Upper lobe of left lung (tissue), 6 donors: ENCODE data around the gene RNU5D-1. TPM values are rescaled to one million over a fixed set of nuclear protein-coding genes. Genes with fewer than 3 reads are reported as not detected.

Source experiments
- ATAC-seq, 2 donors: fragments of 200-7000 bp; cut with Tn5 transposase; one replicate each; pipeline ENCODE4 v1.9.1; 2022; ENCODE audit warnings: mild to moderate bottlenecking in 2 of 2, moderate library complexity in 2 of 2; ENCODE audit not compliant: low FRiP score in 2 of 2
- DNase-seq, 2 donors: peaks; one replicate each; pipeline ENCODE4 v3.0.0-alpha.2; 2019 to 2020
- H3K27ac ChIP-seq, 4 donors: fragments of 200-600 bp; sonication (generic); one replicate each; pipeline ENCODE4 v1.5.1; 2016 to 2019
- H3K27me3 ChIP-seq, 4 donors: fragments of 200-600 bp; sonication (generic); one replicate each; pipeline ENCODE4 v1.5.1; 2017 to 2019
- H3K36me3 ChIP-seq, 4 donors: fragments of 200-600 bp; sonication (generic); one replicate each; pipeline ENCODE4 v1.5.1; 2016 to 2019
- H3K4me1 ChIP-seq, 4 donors: fragments of 200-600 bp; sonication (generic); one replicate each; pipeline ENCODE4 v1.5.1; 2018 to 2019
- H3K4me3 ChIP-seq, 4 donors: fragments of 200-600 bp; sonication (generic); one replicate each; pipeline ENCODE4 v1.5.1; 2017 to 2019; ENCODE audit warnings: mild to moderate bottlenecking in 2 of 4, moderate library complexity in 1 of 4
- H3K9me3 ChIP-seq, 4 donors: fragments of 200-600 bp; sonication (generic); one replicate each; pipeline ENCODE4 v1.5.1; 2018 to 2019
- CTCF ChIP-seq, 6 experiments: fragments of 450-650 bp in 4 of 6; fragments of 200-600 bp in 2 of 6; sonication (generic) in 2 of 6; IDR thresholded peaks; one replicate each; pipeline ENCODE4 v1.5.1; 2016 to 2019; ENCODE audit warnings: antibody characterized with exemption in 6 of 6
- EP300 ChIP-seq, 4 donors: sonication (generic); formaldehyde crosslinking; IDR thresholded peaks; one replicate each; pipeline ENCODE4 v1.5.1; 2017; ENCODE audit warnings: antibody characterized with exemption in 4 of 4, control low read depth in 2 of 4
- POLR2A ChIP-seq, 4 donors: fragments of 450-650 bp; IDR thresholded peaks; one replicate each; pipeline ENCODE4 v1.5.1; 2016 to 2017; ENCODE audit warnings: antibody characterized with exemption in 4 of 4, mild to moderate bottlenecking in 2 of 4
- POLR2AphosphoS5 ChIP-seq, 2 donors: sonication (generic); formaldehyde crosslinking; IDR thresholded peaks; one replicate each; pipeline ENCODE4 v1.5.1; 2017; ENCODE audit warnings: antibody characterized with exemption in 2 of 2
- WGBS, 2 donors: methylation state at CpG; one replicate each; pipeline ENCODE4 v1.1.5; 2017 to 2018; 5-methylcytosine and 5-hydroxymethylcytosine counted together
- total RNA-seq, 6 donors: library from RNA; depleted of rRNA in 4 of 6; stranded (reverse); fragments of >200 nt in 4 of 6; gene quantifications; one replicate each; pipeline versions ENCODE4 v1.1.0 to v1.2.1, GENCODE V29; 2016 to 2021
- donor health status: DM: no; HTN: no; CAD: no; lungs with moderate emphysema.
- donor health status: DM: no; HTN: yes; CAD: no; lungs with severe emphysema.

Gene RNU5D-1
- total RNA-seq, 6 donors from 2014 or later = not detected

DNA sequence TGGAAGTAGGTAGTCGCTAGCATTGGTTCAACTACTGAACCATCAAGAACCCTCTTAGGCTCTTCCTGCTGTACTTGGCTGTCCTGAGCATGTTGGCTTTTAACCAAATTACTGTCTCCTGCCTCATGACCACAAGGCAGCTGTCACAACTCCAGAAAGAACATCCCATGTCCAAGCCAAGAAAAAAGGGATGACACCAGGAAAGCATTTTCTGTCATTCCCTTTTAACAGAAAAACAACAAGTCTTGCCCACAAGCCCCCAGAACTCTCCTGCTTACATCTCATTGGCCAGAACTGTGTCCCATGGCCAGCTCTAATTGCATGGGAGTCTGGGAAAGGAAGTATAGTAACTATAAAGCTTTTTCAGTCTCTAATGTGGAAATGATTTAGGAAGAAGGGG, 2.4 kb upstream of the RNU5D-1 start:
- Histone ChIP-seq H3K27me3 (no peaks in the 10 kb centered on the region), H3K4me3 (no peak overlapping the region), H3K27ac (peak overlapping the region in 1 of 4 donors; percentile 32), H3K4me1 (peaks cover 13 to 25% (median 15%) of the 10 kb centered on the region in 4 donors), H3K9me3 (no peaks in the 10 kb centered on the region), H3K36me3 (no peaks in the 10 kb centered on the region)
- WGBS, 2 donors = 31 to 39% methylated on average over 1 of the region's 1 CpG
- DNase-seq (no peak), ATAC-seq (no peak)
- TF ChIP-seq POLR2AphosphoS5 (IDR thresholded peaks at IDR 0.05) = no peak
- TF ChIP-seq POLR2A (IDR thresholded peaks at IDR 0.05) = no peak
- no peak for TF ChIP-seq CTCF (IDR thresholded peaks at IDR 0.05)
- no peak for TF ChIP-seq EP300 (IDR thresholded peaks at IDR 0.05)

DNA sequence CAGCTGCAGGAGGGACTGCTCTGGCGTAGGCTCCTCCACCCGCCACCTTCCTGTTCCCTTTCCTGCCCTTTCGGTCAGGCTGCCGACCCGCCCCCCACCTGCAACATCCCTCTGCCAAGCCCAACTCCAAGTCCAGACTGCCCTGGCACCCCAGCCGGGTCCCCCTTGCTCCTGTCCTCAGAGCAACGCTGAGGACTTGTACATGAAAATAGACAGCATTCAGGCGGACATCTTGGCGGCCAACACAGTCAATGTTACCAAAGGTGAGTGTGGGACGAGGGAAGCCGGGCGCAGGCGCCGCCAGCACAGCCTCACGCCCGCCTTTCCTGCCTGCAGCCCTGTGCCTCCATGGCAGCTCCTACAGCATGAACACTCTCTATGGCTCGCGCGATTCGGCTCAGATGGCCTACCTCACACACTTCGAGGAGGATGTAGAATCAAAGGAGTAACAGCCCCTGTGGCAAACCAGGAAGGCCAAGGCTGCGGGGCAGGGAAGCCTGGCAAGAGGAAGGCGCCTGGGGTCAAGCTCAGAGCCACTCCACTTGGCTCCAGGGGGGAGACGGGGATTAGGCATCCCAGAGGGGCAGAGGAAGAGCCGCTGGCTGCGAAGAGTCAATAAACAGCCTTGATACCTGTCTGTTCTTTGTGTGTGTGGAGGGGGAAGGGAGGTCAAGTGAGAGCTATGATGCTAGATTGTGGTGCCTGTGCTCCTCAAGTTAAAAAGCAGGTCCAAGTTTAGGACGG, 5.8 kb downstream of the RNU5D-1 start:
- no peaks in the 10 kb centered on the region for H3K27me3 ChIP-seq
- H3K9me3 ChIP-seq = no peaks in the 10 kb centered on the region
- ATAC-seq (no peak), DNase-seq (peak in 1 of 2 donors; percentile 64)
- H3K27ac ChIP-seq = no peak overlapping the region
- no peaks in the 10 kb centered on the region for H3K36me3 ChIP-seq
- no peak overlapping the region for H3K4me3 ChIP-seq
- H3K4me1 ChIP-seq = peaks cover 7 to 39% (median 13%) of the 10 kb centered on the region in 4 donors
- TF ChIP-seq EP300 (IDR thresholded peaks at IDR 0.05) = no peak
- no peak for TF ChIP-seq POLR2AphosphoS5 (IDR thresholded peaks at IDR 0.05)
- no peak for TF ChIP-seq POLR2A (IDR thresholded peaks at IDR 0.05)
- TF ChIP-seq CTCF (IDR thresholded peaks at IDR 0.05) = no peak
- WGBS, 2 donors = 69 to 83% methylated on average over 20 to 27 of the region's 27 CpGs

DNA sequence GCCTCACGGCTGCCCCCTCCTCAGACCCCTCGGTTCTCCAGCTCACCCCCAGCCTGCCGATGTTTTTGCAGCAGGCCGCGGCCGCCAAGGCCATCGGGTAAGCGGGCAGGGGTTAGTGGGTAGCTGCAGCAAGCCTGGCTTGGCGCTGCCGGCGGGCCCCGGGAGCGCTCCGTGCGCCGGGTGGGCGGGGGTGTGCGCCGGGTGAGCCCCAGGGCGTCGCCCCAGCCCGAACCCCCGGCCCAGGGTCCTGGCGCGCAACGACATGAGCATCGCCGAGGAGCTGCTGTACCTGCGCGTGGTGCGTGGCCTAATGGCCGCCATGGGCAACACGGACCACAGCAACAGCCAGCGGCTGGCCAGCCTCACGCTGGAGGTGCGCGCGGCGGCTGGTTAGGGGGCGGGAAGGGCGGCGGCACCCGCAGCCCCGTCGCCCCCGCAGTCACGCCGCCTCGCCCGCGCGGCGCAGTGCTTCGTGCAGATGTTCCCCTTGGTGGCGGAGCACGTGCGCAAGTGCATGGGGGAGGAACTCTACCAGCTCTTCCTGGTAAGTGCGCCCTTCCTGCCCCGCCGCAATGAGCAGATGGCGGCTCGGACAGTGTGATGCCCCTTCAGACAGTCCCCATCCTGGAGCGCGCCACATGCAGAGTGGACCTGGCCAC, 6.5 kb downstream of the RNU5D-1 start:
- 88% methylated on average over 64 of the region's 64 CpGs; no CpG with 5 or more reads in 1 of the 2 donors for WGBS, 2 donors
- ATAC-seq (no peak), DNase-seq (peak in 1 of 2 donors; percentile 82)

GRCh38 chr1:44723496-44724295, 7.3 kb downstream of the RNU5D-1 start:
- DNase-seq = no peak

More for the DNA sequence above, 6.5 kb downstream of the RNU5D-1 start:
- no peaks in the 10 kb centered on the region for H3K27me3 ChIP-seq
- peak overlapping the region in 1 of 4 donors; percentile 2 for H3K4me3 ChIP-seq
- peaks cover 2 to 32% (median 8%) of the 10 kb centered on the region in 4 donors for H3K4me1 ChIP-seq
- peak overlapping the region in 1 of 4 donors; percentile 26 for H3K27ac ChIP-seq
- TF ChIP-seq EP300 (IDR thresholded peaks at IDR 0.05) = no peak
- no peaks in the 10 kb centered on the region for H3K9me3 ChIP-seq
- no peaks in the 10 kb centered on the region for H3K36me3 ChIP-seq

More at GRCh38 chr1:44723496-44724295, 7.3 kb downstream of the RNU5D-1 start:
- H3K4me3 ChIP-seq = peak overlapping the region in 1 of 4 donors; percentile 2
- peak overlapping the region in 1 of 4 donors; percentile 26 for H3K27ac ChIP-seq
- H3K27me3 ChIP-seq = no peaks in the 10 kb centered on the region
- H3K36me3 ChIP-seq = no peaks in the 10 kb centered on the region
- ATAC-seq = peak in 1 of 2 donors; percentile 25
- H3K9me3 ChIP-seq = no peaks in the 10 kb centered on the region
- WGBS, 2 donors = 70 to 73% methylated on average over 22 to 23 of the region's 28 CpGs
- TF ChIP-seq EP300 (IDR thresholded peaks at IDR 0.05) = no peak
- TF ChIP-seq POLR2AphosphoS5 (IDR thresholded peaks at IDR 0.05) = no peak
- no peak for TF ChIP-seq POLR2A (IDR thresholded peaks at IDR 0.05)
- no peak for TF ChIP-seq CTCF (IDR thresholded peaks at IDR 0.05)
- peaks cover 0 to 27% (median 3%) of the 10 kb centered on the region in 4 donors for H3K4me1 ChIP-seq
